Fibroblast of mammary gland (primary cell): ENCODE results near the gene CRK.

Experiments used
- DNase-seq: peaks from one replicate; pipeline ENCODE4 v3.0.0-alpha.2; 2010; ENCODE audit warnings: low read depth
- H3K4me3 ChIP-seq: 2 replicates; pipeline ENCODE4 v1.5.1; 2011; ENCODE audit warnings: low read depth, mild to moderate bottlenecking, low read length, moderate library complexity; ENCODE audit not compliant: control insufficient read depth
- CTCF ChIP-seq: conservative IDR thresholded peaks from 2 replicates; pipeline ENCODE4 v1.5.1; 2011; ENCODE audit warnings: low read depth, low read length, inconsistent platforms; ENCODE audit not compliant: control insufficient read depth, insufficient read depth

Gene CRK

GRCh38 chr17:1478418-1478817, 22.4 kb upstream of the CRK start:
- no peak for DNase-seq
- TF ChIP-seq CTCF = no peak
- H3K4me3 ChIP-seq = no peak overlapping the region

DNA sequence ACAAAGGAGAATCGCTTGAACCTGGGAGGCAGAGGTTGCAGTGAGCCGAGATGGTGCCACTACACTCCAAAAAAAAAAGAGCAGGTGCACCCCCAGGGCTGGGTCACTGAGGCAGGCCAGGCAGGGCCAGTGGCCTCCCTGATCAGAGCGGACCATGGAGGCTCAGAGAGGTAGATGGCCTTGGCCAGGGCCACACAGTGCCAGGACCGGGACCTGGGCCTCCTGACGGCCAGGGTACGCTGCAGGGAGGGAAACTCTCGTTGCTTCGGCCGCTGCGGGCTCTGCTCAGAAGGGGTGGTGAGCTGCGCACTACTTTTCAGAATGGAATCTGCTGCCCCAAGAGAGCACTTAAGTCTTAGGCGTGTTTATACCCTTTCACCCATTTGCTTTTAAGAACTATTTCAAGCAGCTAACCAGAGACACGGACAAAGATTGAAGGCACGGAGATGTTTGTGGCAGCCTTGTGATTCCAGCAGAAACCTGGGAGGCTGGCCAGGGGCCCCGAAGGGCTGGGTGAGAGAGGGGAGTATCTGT, 19.4 kb upstream of the CRK start:
- no peak for TF ChIP-seq CTCF
- H3K4me3 ChIP-seq = no peak overlapping the region
- DNase-seq = no peak

GRCh38 chr17:1474402-1475189, 18.6 kb upstream of the CRK start:
- TF ChIP-seq CTCF = no peak
- DNase-seq = no peak
- H3K4me3 ChIP-seq = no peak overlapping the region

DNA sequence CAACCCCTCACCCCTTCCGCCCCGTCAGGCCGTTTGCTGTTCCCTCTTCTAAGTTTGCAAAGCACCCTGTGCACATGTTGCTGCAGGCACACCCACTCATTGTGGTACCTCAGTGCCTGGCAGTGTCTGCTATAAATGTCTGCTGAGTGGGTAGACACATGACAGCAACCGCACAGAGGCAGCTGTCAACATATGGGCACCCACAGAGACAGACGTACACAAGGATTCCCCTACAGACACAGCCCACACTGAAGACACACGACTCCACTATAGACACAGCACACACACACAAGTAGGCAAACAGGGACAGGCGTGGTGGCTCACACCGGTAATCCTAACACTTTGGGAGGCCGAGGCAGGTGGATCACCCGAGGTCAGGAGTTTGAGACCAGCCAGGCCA, 17.8 kb upstream of the CRK start:
- TF ChIP-seq CTCF = no peak
- no peak overlapping the region for H3K4me3 ChIP-seq
- DNase-seq = no peak

- H3K4me3 ChIP-seq = no peak overlapping the region
- DNase-seq = no peak
- no peak for TF ChIP-seq CTCF
These were observed 17.1 kb upstream of the CRK start for GRCh38 chr17:1473170-1473569.

- TF ChIP-seq CTCF = no peak
- no peak for DNase-seq
- H3K4me3 ChIP-seq = no peak overlapping the region
These were observed 16.1 kb upstream of the CRK start for GRCh38 chr17:1471911-1472821.
